Upper lobe of right lung (tissue), 1 donor: ENCODE data around the gene INPP5E. TPM values are rescaled to one million over a fixed set of nuclear protein-coding genes. Genes with fewer than 3 reads are reported as not detected.

ENCODE experiments used
- ATAC-seq: fragments of 200-7000 bp; cut with Tn5 transposase; one replicate; pipeline ENCODE4 v1.9.1; 2020; ENCODE audit warnings: mild to moderate bottlenecking, moderate library complexity
- DNase-seq: peaks from one replicate; pipeline ENCODE4 v3.0.0-alpha.2; 2020
- H3K27ac ChIP-seq: fragments of 200-600 bp; one replicate; pipeline ENCODE4 v1.8.0; 2022
- H3K27me3 ChIP-seq: fragments of 200-600 bp; one replicate; pipeline ENCODE4 v1.8.0; 2022; ENCODE audit warnings: mild to moderate bottlenecking
- H3K36me3 ChIP-seq: fragments of 200-600 bp; one replicate; pipeline ENCODE4 v1.8.0; 2022
- H3K4me1 ChIP-seq: fragments of 200-600 bp; one replicate; pipeline ENCODE4 v1.8.0; 2022
- H3K4me3 ChIP-seq: fragments of 200-600 bp; one replicate; pipeline ENCODE4 v1.8.0; 2022; ENCODE audit warnings: mild to moderate bottlenecking
- H3K9me3 ChIP-seq: fragments of 200-600 bp; one replicate; pipeline ENCODE4 v1.8.0; 2022
- intact Hi-C: fragments of 100-400 bp; cut with DNase I; formaldehyde crosslinking; loops from one replicate; pipeline ENCODE4 v1.11.0; 2022
- long read RNA-seq: library from polyadenylated mRNA; unstranded; transcript quantifications from one replicate; pipeline ENCODE4 v2.0.0, GENCODE V29; 2021
- total RNA-seq: library from RNA; stranded (reverse); fragmentation: NEBNext Ultra II Directional; extraction: Animal tissue kit (Norgen Biotek cat#: 25700); gene quantifications from one replicate; pipeline ENCODE4 v1.2.1, GENCODE V29; 2021
- TF ChIP-seq, protein P1 (sequence below): fragments of 200-600 bp; IDR thresholded peaks from one replicate; pipeline ENCODE4 v1.8.0; 2022; ENCODE audit warnings: antibody characterized with exemption
- donor health status: DM: no; HTN: yes; CAD: no; lungs with severe emphysema.

The INPP5E gene, protein sequence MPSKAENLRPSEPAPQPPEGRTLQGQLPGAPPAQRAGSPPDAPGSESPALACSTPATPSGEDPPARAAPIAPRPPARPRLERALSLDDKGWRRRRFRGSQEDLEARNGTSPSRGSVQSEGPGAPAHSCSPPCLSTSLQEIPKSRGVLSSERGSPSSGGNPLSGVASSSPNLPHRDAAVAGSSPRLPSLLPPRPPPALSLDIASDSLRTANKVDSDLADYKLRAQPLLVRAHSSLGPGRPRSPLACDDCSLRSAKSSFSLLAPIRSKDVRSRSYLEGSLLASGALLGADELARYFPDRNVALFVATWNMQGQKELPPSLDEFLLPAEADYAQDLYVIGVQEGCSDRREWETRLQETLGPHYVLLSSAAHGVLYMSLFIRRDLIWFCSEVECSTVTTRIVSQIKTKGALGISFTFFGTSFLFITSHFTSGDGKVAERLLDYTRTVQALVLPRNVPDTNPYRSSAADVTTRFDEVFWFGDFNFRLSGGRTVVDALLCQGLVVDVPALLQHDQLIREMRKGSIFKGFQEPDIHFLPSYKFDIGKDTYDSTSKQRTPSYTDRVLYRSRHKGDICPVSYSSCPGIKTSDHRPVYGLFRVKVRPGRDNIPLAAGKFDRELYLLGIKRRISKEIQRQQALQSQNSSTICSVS
- total RNA-seq = 13.0 TPM
- long read RNA-seq, full-length matches to known transcripts = 18 of 66 reads
- long read RNA-seq, partial matches to known transcripts = 15 of 66 reads
- long read RNA-seq, other reads (novel, unspliced or antisense) = 33 of 66 reads

DNA sequence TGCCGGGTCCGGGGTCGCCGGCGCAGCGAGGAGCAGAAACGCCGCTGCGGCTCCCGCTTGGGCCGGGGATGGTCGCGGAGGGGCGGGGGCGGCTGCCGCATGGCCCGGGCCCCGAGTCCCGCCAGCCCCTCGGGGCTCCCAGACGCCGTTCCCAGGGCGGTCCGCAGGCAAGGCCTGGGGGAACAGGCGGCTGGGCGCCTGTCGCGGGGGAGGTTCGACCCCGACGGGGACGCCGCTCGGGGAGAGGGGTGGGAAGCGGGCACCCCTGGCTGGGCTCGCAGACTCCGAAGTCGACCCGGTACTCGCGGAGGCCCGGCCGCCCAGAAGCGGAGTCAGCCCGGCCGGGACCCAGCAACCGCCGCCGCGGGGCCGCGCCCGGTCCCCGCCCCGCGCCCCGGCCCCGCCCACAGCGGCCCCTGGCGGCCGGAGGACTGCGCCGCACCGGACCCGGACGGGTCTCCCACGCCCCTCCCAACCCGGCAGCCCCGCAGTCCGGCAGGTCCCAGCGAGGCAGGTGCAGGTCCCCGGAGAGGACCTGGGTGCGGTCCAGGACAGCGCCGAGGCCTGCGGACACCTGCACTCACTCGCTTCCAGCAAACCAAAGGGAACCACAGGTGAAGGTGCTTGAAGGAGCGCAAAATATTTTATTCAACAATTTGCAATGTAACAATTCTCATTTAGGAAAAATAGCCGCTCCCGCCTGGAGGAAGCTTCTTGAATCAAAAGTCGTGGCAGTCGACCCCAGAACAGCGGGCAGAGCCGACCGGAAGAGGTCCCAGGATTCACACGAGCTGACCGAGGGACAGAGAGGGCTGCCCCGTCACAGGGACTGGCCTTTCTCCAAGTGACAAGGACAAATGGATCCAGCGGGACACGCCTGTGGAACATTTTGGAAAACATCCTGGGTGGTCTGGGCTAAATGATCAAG, at the start of gene INPP5E:
TSS of gene INPP5E (minus strand) at position 365 of the 928 bp plus-strand sequence. CDS start 426 bp downstream, outside the sequence.
- Histone ChIP-seq H3K27ac (peak within 1 kb of the TSS; percentile 70), H3K27me3 (no peaks in the 10 kb centered on the region), H3K4me1 (peaks cover 21% of the 10 kb centered on the region), H3K36me3 (peaks cover 45% of the 10 kb centered on the region), H3K9me3 (no peaks in the 10 kb centered on the region), H3K4me3 (peak within 1 kb of the TSS; percentile 69)
- intact Hi-C loops = no loop called here
- ATAC-seq (peak; percentile 95), DNase-seq (peak; percentile 89)
- TF ChIP-seq, protein P1, sequence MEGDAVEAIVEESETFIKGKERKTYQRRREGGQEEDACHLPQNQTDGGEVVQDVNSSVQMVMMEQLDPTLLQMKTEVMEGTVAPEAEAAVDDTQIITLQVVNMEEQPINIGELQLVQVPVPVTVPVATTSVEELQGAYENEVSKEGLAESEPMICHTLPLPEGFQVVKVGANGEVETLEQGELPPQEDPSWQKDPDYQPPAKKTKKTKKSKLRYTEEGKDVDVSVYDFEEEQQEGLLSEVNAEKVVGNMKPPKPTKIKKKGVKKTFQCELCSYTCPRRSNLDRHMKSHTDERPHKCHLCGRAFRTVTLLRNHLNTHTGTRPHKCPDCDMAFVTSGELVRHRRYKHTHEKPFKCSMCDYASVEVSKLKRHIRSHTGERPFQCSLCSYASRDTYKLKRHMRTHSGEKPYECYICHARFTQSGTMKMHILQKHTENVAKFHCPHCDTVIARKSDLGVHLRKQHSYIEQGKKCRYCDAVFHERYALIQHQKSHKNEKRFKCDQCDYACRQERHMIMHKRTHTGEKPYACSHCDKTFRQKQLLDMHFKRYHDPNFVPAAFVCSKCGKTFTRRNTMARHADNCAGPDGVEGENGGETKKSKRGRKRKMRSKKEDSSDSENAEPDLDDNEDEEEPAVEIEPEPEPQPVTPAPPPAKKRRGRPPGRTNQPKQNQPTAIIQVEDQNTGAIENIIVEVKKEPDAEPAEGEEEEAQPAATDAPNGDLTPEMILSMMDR = peak; percentile 57

DNA sequence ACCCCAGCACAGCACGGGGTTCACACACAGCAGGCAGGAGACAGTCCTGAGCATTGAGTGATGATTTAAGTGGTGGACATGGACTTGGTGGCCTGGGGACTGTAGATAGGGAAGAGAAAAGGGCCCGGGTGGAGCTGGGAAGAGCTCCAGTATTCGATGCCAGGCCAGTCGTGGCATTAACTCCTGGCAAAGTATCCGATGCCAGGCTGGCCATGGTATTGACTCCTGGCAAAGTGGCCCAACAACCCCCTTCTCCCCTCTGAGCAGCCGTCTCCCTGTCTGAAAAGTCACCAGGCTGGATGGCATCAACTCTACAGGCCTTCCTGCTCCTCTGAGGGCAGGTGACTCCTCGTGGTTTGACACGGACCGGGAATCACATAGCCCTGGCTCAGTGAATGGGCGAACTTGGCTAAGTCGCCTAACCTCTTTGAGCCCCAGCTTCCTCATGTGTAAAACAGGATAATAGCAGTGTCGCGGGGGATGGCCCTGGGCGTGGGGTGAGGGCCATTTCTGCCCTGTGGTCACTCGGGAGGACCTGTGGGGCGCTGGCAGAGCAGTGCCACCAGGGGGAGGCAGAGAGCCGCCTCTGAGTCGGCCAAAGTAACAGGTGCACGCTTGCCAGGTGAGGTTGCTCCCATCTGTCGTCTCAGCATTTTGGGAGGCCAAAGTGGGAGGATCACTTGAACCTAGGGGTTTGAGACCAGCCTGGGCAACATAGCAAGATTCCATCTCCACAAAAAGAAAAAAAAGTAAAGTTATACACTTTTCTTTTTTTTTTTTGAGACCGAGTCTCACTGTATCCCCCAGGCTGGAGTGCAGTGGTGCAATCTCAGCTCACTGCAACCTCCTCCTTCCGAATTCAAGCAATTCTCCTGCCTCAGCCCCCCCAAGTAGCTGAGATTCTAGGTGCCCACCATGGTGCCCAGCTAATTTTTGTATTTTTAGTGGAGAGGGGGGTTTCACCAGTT, 48.9 kb upstream of the INPP5E start:
- ATAC-seq (peak; percentile 67), DNase-seq (peak; percentile 89)
- TF ChIP-seq, protein P1 = peak; percentile 98
- no peak overlapping the region for H3K4me3 ChIP-seq
- no peak overlapping the region for H3K27ac ChIP-seq
- no peaks in the 10 kb centered on the region for H3K36me3 ChIP-seq
- H3K9me3 ChIP-seq = no peaks in the 10 kb centered on the region
- H3K4me1 ChIP-seq = peaks cover 14% of the 10 kb centered on the region
- intact Hi-C loops = loop anchor here (2.0 kb wide), 1 partner anchor 142 kb away; no protein-coding TSS in a partner anchor
- no peaks in the 10 kb centered on the region for H3K27me3 ChIP-seq

DNA sequence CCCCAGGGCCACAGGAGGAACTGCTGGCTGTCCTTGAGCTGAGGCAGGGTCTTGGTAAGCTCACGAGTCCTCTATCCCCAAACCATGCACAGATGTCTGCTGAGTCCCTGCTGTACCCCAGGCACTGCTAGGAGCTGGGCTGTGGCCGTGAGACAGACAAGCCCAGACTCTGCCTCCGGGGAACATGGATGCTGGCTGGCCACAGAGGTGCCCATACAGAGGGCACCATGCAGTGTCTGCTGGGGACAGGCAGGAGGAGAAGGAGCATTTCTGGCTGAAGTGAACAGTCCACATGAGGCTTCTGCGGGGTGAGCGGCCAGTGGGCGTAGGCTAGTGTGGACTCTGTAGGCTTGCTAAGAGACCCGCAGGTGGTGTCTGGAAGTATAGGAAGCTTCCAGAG, 48.0 kb upstream of the INPP5E start:
- Histone ChIP-seq H3K9me3 (no peaks in the 10 kb centered on the region), H3K27ac (no peak overlapping the region), H3K36me3 (no peaks in the 10 kb centered on the region), H3K4me3 (no peak overlapping the region), H3K4me1 (peaks cover 14% of the 10 kb centered on the region), H3K27me3 (no peaks in the 10 kb centered on the region)
- ATAC-seq = no peak
- intact Hi-C loops = loop anchor here (2.0 kb wide), 1 partner anchor 143 kb away; no protein-coding TSS in a partner anchor
- no peak for DNase-seq
- TF ChIP-seq, protein P1 = no peak

DNA sequence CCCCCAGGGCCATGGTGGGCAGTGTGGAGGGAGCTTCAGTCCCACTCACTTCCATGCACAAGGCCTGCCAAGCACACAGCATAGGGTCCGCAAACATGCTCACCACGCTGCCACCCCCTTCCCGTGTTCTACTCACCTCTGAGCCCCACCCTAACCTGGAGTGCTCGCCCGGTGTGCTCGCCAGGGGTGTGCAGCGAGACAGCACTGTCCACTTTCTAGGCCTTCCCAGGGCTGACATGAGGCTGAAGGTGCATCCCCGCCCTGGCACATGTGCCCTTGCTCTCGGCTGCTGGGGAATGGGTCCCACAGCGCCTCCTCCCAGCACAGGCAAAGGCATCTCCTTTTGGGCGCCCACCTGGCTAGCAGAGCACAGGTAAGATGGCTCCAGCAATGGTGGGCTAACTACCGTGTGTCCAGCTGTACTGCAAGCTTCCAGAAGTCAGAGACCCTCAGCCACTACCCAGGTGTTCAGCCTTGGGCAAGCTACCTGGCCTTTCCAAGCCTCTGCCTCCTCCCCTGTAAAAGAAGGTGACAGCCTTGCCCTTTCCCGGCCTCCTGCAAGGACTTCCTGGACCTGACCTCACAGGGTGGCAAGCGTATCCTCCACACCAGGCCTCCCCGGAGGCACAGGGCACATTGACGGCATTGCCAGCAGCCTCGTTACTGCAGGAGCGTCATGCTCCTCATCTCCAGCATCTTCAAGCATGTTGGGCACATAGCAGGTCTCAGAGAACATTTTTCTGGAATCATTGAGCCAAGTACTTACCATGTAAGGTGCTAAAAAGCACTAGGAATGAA, 47.4 kb upstream of the INPP5E start:
- Histone ChIP-seq H3K36me3 (no peaks in the 10 kb centered on the region), H3K27ac (no peak overlapping the region), H3K4me3 (no peak overlapping the region), H3K9me3 (no peaks in the 10 kb centered on the region), H3K4me1 (peaks cover 15% of the 10 kb centered on the region), H3K27me3 (no peaks in the 10 kb centered on the region)
- intact Hi-C loops = no loop called here
- DNase-seq (no peak), ATAC-seq (no peak)
- TF ChIP-seq, protein P1 = no peak
